GM06990 (cell line): ENCODE data around the gene MRPL9.
"Not testable (repeated sequence)": the region's sequence is repeated elsewhere in the genome, so short reads cannot be mapped to it uniquely, and the experiment has no call there.

Experiments used
- DNase-seq: peaks from one replicate; pipeline ENCODE4 v3.0.0-alpha.2; 2011; ENCODE audit not compliant: insufficient read length; ENCODE audit errors: extremely low read depth
- H3K27me3 ChIP-seq: replicated peaks from 2 replicates; pipeline ENCODE4 v1.6.0; 2011; ENCODE audit warnings: low read length; ENCODE audit not compliant: control insufficient read depth, insufficient read depth
- H3K36me3 ChIP-seq: 2 replicates; pipeline ENCODE4 v1.5.1; 2011; ENCODE audit warnings: low read length; ENCODE audit not compliant: control insufficient read depth, insufficient read depth
- H3K4me3 ChIP-seq: replicated peaks from 2 replicates; pipeline ENCODE4 v1.5.1; 2011; ENCODE audit warnings: low read depth, mild to moderate bottlenecking, control low read depth, low read length
- TF ChIP-seq, protein P1 (sequence below): IDR thresholded peaks from 2 replicates; pipeline ENCODE4 v1.5.1; 2011; ENCODE audit warnings: low read length, control low read depth, mild to moderate bottlenecking, inconsistent platforms; ENCODE audit not compliant: insufficient read depth, poor library complexity, severe bottlenecking

MRPL9 gene

DNA sequence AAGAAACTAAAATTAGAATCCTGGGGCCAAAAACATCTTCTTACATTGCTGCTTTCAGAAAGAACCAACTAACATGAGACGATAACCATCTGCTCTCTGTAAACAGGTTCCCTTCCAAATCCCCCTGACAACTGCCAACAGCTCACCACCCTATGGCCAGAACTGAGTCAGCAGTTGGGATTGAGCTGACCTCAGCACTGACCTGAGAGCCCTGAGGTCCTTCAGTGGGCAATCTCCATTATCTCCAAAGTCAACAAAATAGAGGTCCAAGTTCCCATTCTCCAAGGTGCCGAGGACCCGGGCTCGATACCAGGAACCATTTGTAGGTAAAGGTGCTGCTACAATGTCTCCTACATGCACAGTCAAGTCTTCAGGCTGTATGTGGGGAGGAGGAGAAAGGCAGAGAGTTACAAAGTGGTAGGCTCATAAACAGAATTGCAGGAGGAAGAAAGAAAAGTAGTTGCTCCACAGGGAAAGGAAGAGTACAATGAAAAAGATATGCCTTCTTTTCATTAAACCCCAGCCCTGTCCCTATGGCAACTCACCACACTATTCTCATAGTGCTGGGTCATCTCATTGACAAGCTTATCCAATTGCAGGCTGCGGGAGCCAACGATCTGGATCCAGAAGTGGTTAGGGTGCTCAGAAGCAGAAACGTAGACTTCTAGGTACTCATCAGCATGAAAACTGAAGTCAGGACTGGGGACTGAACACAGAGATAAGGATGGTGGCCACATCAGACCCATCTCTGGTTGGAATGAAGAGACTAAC lies 12.8 kb upstream of the MRPL9 start:
- no peak for DNase-seq

DNA sequence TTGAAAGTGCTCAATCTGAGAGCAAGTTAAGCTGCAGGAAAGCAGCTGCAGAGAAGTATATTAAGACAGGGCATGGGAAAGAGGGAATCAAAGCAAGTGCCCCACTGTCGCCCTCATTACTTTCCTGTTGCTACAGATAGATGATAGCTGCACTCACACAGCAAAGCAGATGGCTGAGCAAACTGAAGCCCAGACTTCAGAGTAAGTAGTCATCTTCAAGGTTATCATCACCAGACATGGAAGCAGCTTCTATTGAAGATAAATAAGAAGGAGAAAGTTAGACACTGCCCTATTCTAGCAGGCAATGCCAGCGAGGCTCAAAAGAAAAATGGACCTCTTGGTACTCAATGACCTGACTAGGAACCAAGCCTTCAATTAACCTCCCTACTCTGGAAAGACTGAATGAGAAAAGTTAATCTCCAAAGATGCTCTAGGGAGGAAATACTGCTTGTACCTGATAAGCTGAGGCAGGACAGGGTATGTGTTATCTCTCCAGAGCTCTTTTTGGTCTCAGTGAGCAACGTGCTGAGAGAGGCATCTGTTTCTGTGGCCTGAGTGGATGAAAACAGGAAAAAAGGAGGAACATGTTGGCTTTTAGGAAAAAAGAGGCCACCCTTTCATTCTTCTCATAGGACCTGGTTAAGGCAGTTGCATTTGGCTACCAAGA lies 11.1 kb upstream of the MRPL9 start:
- TF ChIP-seq, protein P1, sequence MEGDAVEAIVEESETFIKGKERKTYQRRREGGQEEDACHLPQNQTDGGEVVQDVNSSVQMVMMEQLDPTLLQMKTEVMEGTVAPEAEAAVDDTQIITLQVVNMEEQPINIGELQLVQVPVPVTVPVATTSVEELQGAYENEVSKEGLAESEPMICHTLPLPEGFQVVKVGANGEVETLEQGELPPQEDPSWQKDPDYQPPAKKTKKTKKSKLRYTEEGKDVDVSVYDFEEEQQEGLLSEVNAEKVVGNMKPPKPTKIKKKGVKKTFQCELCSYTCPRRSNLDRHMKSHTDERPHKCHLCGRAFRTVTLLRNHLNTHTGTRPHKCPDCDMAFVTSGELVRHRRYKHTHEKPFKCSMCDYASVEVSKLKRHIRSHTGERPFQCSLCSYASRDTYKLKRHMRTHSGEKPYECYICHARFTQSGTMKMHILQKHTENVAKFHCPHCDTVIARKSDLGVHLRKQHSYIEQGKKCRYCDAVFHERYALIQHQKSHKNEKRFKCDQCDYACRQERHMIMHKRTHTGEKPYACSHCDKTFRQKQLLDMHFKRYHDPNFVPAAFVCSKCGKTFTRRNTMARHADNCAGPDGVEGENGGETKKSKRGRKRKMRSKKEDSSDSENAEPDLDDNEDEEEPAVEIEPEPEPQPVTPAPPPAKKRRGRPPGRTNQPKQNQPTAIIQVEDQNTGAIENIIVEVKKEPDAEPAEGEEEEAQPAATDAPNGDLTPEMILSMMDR, result no peak
- DNase-seq, result no peak
- H3K36me3 ChIP-seq, result peaks cover 6% of the 10 kb centered on the region; the same call in 1 of the 2 replicates

More for the DNA sequence above, 12.8 kb upstream of the MRPL9 start:
- H3K36me3 ChIP-seq, result peaks cover 6% of the 10 kb centered on the region; the same call in 1 of the 2 replicates
- no peak overlapping the region for H3K4me3 ChIP-seq
- H3K27me3 ChIP-seq, result no peaks in the 10 kb centered on the region
- TF ChIP-seq, protein P1, result no peak

DNA sequence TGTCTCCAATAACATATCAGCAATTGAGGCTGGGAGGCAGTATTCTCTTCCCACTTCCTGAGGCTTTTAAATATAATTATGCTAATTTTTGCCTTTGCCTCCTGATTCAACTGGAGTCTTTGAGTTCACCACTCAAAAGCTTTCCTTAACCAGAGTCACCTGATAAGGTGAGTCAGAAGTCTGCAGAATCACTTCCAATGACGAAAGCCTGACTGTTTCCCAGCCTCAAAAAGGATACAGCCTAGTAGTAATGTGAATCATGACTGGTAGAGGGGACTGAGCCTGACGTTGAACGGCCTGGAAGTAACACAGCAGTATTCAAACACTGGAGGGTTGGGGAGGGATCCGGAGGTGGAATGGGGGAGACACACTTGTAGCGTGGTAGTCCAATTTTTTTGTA lies 10.4 kb upstream of the MRPL9 start:
- no peak for DNase-seq
- TF ChIP-seq, protein P1, result no peak
- Histone ChIP-seq H3K4me3 (no peak overlapping the region), H3K27me3 (no peaks in the 10 kb centered on the region), H3K36me3 (peaks cover 6% of the 10 kb centered on the region; the same call in 1 of the 2 replicates)

More for the DNA sequence above, 11.1 kb upstream of the MRPL9 start:
- Histone ChIP-seq H3K27me3 (no peaks in the 10 kb centered on the region), H3K4me3 (no peak overlapping the region)

DNA sequence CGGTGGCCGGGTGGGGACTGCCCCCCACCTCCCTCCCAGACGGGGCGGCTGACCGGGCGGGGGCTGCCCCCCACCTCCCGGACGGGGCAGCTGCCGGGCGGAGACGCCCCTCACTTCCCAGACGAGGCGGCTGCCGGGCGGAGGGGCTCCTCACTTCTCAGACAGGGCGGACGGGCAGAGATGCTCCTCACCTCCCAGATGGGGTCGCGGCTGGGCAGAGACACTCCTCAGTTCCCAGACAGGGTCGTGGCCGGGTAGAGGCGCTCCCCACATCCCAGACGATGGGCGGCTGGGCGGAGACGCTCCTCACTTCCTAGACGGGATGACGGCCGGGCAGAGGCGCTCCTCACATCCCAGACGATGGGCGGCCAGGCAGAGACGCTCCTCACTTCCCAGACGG lies 6.0 kb upstream of the MRPL9 start:
- not testable (repeated sequence) for H3K36me3 ChIP-seq, H3K4me3 ChIP-seq, H3K27me3 ChIP-seq, DNase-seq

DNA sequence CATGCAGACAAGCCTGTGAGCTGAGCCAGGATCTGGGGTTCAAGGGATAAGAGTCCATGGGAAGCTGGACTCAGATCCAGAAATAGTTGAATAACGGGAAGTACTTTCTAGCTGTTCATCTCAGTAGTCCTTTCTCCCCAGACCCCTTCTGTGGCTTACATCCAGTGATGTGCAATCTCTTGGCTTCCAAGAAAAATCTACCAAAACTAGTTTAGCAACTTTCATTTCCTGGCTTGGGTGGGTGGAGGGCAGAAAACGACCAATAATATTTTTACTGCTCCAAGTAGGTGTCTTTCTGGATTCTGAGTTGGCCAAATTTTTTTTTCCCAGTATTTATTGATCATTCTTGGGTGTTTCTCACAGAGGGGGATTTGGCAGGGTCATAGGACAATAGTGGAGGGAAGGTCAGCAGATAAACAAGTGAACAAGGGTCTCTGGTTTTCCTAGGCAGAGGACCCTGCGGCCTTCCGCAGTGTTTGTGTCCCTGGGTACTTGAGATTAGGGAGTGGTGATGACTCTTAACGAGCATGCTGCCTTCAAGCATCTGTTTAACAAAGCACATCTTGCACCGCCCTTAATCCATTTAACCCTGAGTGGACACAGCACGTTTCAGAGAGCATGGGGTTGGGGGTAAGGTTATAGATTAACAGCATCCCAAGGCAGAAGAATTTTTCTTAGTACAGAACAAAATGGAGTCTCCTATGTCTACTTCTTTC lies 5.2 kb upstream of the MRPL9 start:
- not testable (repeated sequence) for H3K36me3 ChIP-seq, H3K4me3 ChIP-seq, DNase-seq, H3K27me3 ChIP-seq

DNA sequence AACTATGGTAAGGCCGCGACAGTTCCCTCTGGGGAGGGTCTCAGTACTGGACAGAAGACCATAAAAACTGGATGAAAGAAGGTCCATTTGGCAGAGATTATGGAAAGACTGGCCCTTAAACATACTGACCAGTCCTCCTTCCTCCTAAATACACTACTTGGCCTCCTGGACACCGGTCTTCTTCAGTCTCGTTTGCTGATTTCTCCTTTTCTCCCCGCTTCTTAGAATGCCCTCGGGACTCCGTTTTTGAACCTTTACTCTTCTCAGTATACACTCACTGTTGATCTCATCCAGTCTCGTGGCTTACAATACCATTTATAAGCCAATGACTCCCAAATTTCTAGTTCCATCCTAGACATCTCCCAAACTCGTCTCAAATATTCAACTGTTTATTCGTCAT lies 694 bp upstream of the MRPL9 start:
- TF ChIP-seq, protein P1, result no peak
- no peaks in the 10 kb centered on the region for H3K27me3 ChIP-seq
- no peak for DNase-seq
- peaks cover 9% of the 10 kb centered on the region for H3K36me3 ChIP-seq
- peak overlapping the region; percentile 96 for H3K4me3 ChIP-seq
